Pericardium fibroblast (primary cell): Measurements from ENCODE around the gene ERMN. TPM values are rescaled to one million over a fixed set of nuclear protein-coding genes. Genes with fewer than 3 reads are reported as not detected.

ENCODE experiments used
- total RNA-seq: library from RNA; depleted of rRNA; stranded (reverse); fragments of >200 nt; gene quantifications from 2 replicates; pipeline ENCODE4 v1.2.3, GENCODE V29; 2015

The ERMN gene
- total RNA-seq, result not detected in 2 replicates

GRCh38 chr2:157325786-157326185 lies at the start of gene ERMN:
Gene ERMN, minus strand, starts transcription at chr2:157325824. Its CDS starts 182 bp downstream, at chr2:157325642.

Other genes starting within 250 kb of the ERMN start
- gene GALNT5, start 68.1 kb downstream of the ERMN start, total RNA-seq, result 0.70 and 1.7 TPM in 2 replicates
- gene CYTIP, start 118.3 kb upstream of the ERMN start, total RNA-seq, result not detected in 2 replicates